IPS DF 19.7 (cell line): ENCODE results near the gene COPRS.

Experiments
- DNase-seq: peaks from one replicate; pipeline ENCODE4 v3.0.0-alpha.2; 2013; ENCODE audit warnings: low read depth, low spot score

The COPRS gene, protein sequence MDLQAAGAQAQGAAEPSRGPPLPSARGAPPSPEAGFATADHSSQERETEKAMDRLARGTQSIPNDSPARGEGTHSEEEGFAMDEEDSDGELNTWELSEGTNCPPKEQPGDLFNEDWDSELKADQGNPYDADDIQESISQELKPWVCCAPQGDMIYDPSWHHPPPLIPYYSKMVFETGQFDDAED

GRCh38 chr17:31858642-31859486, at the start of gene COPRS:
TSS of gene COPRS (minus strand) at chr17:31859244. CDS start at chr17:31859199, 45 bp downstream.
- DNase-seq = no peak

GRCh38 chr17:31908386-31908785, 49.3 kb upstream of the COPRS start:
- DNase-seq = no peak

DNA sequence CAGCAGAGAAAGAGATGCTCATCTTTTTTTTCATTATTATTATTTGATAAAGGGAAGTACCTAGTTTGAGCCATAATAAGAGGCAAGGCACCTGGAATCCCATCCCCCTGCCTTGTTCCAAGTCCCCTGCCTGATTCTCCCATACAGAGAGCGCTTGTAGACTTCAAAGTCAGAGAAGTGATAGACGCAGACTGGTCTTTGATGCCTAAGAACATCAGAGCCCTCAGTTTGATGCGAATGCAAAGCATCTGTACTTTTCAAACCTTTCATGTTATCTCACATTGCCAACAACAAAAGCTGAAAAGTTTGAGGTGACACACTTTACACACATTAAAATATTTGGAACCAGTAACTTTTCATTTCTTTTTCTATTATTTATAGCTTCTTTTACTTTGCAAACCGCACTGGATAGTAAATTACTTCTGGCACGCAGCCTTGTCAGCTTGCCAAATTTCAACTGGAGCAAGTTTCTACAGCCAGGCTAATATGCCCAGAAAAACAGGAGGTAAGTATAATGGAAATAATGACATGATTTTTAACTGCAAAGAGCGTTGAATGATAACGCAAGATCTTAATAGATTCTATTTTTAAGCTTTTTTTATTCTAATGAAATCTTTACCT, 48.4 kb upstream of the COPRS start:
- no peak for DNase-seq

GRCh38 chr17:31903401-31903800, 44.4 kb upstream of the COPRS start:
- DNase-seq = no peak

DNA sequence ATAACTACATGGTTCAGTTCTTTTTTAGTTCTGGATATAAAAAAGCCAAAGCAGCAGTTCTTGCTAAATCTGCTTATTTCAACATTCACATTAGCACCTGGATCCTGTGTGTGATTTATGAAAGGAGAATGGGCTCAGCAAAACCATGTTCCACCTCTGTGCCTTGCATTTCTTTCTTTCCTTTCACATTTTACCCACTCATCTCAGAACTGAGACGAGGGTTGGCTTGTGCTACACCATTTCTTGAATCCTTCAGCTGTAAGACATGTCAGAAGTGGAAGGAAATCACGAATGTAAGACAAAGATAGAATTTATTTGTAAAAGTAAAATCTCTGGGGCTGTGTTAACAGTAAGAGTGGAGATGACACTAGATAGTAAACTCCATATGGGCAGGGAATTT, 43.6 kb upstream of the COPRS start:
- no peak for DNase-seq

- no peak for DNase-seq
Observed at GRCh38 chr17:31900877-31901276, 41.8 kb upstream of the COPRS start.

DNA sequence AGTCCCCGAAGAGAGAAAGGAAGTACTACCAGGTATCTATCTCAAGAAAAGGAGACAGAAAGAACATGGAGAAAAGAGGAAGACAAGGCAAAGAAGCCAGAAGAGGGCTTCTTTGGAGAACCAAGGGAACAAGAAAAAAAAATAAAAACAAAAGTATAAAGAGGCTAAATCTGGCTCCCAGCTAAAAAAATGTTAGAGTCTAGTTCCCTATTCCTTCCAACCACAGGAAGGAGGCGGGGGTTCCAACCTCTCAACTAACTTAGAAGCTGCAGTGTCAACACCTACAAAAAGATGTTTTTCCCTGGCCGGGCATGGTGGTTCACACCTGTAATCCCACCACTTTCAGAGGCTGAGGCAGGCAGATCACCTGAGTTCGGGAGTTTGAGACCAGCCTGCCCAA, 29.1 kb upstream of the COPRS start:
- DNase-seq = no peak

- DNase-seq = no peak
Observed at GRCh38 chr17:31882571-31882970, 23.5 kb upstream of the COPRS start.

DNA sequence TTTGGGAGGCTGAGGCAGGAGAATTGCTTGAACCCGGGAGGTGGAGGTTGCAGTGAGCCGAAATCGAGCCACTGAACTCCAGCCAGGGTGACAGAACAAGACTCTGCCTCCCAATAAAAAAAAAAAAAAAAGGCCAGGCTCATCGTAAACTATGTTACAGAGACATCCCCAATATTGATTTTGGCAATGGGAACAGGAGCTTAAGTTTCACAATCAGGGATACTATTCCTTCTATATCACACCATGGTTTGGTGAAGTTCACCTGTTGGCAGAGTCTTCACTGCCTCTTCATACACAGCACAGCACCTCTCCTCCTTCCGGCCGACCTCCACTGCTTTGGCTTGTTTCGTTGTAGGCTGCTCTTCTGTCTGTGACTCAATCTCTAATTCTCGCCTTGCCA, 21.3 kb upstream of the COPRS start:
- DNase-seq = no peak

DNA sequence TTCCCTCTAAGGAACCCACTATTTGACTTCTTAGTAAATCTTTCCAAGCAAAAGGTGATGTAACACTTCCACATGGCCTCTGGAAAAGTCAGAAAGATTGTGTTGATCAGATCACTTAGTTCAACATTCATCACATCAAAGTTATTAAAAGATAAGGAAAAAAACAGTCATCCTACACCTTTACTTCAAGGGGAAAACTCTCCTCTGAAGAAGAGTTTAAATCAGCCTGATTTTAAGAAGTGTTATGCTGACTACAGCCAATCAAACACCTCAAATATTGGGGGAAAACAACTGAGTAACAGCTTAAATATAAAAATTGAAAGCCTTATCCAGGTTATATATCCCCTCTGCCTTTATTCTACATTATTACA, 19.6 kb upstream of the COPRS start:
- DNase-seq = no peak

- no peak for DNase-seq
Observed at GRCh38 chr17:31877911-31878702, 19.1 kb upstream of the COPRS start.

DNA sequence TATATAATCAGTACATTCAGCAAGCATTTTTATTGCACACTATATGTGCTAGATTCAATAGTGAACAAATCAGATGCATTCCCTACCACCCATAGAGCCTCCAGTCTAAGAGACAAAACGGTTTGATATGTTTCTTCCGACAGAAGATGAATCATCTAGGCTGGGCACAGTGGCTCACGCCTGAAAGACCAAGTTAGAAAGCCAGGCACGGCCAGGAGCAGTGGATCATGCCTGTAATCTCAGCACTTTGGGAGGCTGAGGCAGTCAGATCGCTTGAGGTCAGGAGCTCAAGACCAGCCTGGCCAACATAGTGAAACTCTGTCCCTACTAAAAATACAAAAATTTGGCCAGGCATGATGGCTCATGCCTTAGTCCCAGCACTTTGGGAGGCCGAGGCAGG, 18.3 kb upstream of the COPRS start:
- no peak for DNase-seq

DNA sequence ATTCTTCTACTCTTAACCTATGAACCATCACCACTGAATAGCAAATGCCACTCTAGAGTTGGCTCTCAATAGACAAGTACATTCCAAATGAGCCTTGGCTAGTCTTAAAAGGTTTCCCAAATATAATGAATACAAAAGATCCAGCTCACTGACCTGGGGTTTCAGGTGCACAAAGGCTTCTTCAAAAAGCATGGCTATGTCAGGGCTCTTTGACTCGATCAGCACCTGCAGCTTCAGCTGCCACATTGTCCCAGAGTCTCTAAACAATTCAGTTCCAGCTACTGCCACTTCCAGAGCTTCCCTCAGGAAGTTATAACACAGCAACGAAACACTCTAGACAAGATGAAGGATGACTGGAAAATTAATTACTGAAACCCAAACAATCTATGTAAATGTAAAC, 16.0 kb upstream of the COPRS start:
- no peak for DNase-seq

DNA sequence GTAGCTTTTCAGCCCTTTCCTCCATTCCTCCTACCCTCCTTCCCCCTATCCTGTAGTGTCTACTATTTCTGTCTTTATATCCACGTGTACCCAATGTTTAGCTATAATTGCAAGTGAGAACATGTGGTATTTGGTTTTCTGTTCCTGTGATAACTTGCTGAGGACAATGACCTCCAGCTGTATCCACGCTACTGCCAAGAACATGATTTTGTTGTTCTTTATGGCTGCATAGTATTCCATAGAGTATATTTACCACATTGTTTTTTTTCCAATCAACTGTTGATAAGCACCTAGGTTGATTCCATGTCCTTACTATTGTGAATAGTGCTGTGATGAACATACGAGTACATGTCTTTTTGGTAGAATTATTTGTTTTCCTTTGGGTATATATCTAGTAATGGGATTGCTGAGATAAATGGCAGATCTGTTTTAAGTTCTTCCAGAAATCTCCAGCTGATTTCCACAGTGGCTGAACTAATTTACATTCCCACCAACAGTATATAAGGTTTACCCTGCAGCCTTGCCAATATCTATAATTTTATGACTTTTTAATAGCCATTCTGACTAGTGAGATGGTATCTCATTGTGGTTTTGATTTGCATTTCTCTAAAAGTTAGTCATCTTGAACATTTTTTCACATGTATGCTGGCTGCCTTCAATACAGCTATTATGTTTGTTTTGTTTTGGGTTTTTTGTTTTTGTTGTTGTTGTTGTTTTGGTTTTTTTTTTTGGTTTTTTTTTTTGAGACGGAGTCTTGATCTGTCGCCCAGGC, 10.9 kb upstream of the COPRS start:
- no peak for DNase-seq

DNA sequence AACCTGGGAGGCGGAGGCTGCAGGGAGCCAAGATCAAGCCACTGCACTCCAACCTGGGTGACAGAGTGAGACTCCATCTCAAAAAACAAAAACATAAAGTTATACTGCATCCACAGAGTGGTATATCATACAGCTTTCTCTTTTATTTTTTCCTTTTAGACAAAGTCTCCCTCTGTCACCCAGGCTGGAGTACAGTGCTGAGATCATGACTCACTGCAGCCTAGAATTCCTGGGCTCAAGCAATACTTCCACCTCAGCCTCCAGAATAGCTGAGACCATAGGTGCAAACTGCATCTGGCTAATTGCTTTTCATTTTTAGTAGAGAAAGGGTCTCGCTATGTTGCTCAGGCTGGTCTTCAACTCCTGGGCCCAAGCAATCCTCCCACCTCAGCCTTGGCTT, 10.0 kb upstream of the COPRS start:
- DNase-seq = no peak

- no peak for DNase-seq
Observed at GRCh38 chr17:31859487-31860008, 504 bp upstream of the COPRS start.

DNA sequence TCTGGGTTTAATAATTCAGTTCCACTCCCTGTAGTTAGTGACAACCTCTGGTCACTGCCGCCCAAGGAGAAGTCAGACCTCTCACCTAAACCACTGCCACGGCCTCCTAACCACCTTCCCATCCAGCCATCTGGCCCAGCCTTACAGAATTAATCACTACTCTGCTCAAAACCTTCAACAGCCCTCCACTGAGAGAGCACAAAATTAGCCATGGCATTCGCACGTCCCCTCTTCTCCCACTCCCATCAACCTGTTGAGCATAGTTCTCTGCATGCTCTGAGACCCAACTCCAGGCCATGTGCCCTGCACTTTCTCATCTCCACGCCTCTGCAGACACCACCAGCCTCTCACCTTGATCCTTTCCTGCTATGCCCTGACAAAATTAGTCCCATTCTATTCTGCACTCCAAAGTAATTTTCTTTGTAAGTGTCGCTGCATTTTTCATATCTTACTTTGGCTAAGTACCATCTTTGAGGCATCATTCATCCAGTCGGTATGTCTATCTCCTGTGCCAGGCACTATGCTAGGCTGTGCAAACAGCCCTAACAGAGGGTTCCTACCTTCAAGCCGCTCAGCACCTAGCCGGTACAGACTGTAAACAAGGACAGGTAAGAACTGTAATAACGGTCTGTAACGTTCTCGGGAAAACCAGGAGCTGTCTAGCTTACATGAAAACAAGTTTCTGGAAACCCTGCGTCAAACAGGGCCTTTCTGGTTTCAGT, 963 bp downstream of the COPRS start:
- DNase-seq = no peak

GRCh38 chr17:31856750-31857149, 2.3 kb downstream of the COPRS start:
- no peak for DNase-seq

- DNase-seq = no peak
Observed at GRCh38 chr17:31854672-31855071, 4.4 kb downstream of the COPRS start.

GRCh38 chr17:31853911-31854470, 5.1 kb downstream of the COPRS start:
- no peak for DNase-seq
